GM13976 (cell line): ENCODE measurements around the gene RPA1.

Source experiments
- DNase-seq: peaks from one replicate; pipeline ENCODE4 v3.0.0; 2012; ENCODE audit warnings: low spot score
- in situ Hi-C: fragments of 300-500 bp; cut with MboI; formaldehyde crosslinking; loops from one replicate; pipeline ENCODE4 v1.12.0; 2022; ENCODE audit warnings: low sequenced_read_pairs, mixed read lengths, inconsistent platforms; ENCODE audit not compliant: unreplicated experiment
- TF ChIP-seq, protein P1 (sequence below): IDR thresholded peaks from 2 replicates; pipeline ENCODE4 v1.5.1; 2012; ENCODE audit warnings: borderline replicate concordance, mild to moderate bottlenecking; ENCODE audit not compliant: insufficient read depth; ENCODE audit errors: extremely low read depth, missing control alignments, control extremely low read depth

The RPA1 gene

DNA sequence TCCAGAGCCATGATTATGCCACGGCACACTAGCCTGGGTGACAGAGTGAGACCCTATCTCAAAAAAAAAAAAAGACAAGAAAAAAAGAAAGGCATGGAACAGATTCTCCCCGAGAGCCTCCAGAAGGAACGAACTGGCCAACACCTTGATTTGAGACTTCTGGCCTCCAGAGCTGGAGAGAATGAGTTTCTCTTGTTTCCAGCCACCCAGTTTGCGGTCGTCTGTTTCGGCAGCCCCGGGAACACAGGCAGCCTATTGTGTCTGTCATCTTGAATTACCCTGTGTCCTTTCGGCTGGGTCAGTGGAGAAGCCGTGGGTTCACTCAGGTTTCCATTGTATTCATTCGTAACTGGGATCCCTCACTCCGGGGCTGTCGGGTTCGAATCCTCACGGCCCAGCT, 83.9 kb downstream of the RPA1 start:
- in situ Hi-C loops = no loop called here
- TF ChIP-seq, protein P1, sequence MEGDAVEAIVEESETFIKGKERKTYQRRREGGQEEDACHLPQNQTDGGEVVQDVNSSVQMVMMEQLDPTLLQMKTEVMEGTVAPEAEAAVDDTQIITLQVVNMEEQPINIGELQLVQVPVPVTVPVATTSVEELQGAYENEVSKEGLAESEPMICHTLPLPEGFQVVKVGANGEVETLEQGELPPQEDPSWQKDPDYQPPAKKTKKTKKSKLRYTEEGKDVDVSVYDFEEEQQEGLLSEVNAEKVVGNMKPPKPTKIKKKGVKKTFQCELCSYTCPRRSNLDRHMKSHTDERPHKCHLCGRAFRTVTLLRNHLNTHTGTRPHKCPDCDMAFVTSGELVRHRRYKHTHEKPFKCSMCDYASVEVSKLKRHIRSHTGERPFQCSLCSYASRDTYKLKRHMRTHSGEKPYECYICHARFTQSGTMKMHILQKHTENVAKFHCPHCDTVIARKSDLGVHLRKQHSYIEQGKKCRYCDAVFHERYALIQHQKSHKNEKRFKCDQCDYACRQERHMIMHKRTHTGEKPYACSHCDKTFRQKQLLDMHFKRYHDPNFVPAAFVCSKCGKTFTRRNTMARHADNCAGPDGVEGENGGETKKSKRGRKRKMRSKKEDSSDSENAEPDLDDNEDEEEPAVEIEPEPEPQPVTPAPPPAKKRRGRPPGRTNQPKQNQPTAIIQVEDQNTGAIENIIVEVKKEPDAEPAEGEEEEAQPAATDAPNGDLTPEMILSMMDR = no peak

DNA sequence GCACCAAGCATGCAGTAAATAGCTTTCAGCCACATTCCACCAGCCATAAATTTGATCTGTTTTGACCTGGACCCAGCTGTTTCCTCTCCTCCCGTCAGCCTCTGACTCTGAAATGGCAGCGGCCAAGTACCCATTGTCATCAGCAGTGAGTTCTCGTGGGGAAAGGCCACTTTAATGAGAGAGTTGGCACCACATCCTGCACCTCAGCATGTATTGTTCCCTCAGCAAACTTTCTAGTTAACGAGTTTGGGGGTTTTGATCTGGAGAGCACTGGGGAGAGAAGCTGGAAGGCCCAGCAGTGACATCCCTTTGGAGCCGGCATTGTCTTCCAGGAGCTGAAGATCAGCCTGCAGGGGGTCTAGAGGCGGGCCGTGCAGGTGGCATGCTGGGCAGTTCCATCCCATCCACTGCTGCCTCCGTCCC, 84.9 kb downstream of the RPA1 start:
- DNase-seq = no peak
- in situ Hi-C loops = no loop called here
- TF ChIP-seq, protein P1 = no peak

More for the DNA sequence above, 83.9 kb downstream of the RPA1 start:
- DNase-seq = no peak

DNA sequence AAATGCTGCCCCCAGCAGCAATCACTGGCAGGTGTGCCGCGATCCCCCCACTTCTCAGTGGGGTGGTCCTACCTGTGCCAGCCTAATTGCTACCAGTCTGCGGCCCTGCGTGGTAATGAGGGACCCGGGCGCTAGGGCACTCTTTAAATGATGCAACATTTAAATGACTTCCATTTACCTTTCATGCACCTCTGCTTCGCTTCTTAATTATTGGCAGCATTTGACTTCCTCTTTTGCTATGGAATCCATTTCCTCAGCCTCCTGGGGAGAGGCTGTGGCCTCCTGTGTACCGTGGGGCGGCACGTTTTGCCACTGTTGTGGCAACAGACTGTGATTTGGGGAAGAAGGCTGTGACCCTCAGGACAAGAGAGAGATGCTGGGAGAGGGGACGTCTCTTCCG, 86.1 kb downstream of the RPA1 start:
- in situ Hi-C loops = no loop called here
- TF ChIP-seq, protein P1 = no peak
- no peak for DNase-seq

DNA sequence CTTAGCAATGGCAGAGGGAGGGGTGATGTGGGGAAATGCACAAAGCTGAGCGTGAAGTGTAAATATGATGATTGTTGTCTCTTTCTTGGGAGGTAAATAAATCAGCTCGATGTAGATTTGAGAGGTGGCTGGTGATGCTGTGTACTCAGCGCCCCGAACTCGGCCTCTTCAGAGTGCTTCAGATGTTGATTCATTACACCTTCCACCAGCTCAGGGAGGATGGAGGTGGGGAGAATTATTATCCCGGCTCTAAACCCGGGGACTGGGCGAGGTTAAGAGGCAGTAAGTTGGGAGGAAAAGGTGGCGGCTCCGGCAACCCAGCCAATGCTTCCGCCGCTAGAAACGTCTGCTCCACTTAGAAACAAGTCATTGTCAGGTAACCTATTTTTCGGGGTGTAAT, 86.5 kb downstream of the RPA1 start:
- DNase-seq = no peak
- TF ChIP-seq, protein P1 = no peak
- in situ Hi-C loops = no loop called here

DNA sequence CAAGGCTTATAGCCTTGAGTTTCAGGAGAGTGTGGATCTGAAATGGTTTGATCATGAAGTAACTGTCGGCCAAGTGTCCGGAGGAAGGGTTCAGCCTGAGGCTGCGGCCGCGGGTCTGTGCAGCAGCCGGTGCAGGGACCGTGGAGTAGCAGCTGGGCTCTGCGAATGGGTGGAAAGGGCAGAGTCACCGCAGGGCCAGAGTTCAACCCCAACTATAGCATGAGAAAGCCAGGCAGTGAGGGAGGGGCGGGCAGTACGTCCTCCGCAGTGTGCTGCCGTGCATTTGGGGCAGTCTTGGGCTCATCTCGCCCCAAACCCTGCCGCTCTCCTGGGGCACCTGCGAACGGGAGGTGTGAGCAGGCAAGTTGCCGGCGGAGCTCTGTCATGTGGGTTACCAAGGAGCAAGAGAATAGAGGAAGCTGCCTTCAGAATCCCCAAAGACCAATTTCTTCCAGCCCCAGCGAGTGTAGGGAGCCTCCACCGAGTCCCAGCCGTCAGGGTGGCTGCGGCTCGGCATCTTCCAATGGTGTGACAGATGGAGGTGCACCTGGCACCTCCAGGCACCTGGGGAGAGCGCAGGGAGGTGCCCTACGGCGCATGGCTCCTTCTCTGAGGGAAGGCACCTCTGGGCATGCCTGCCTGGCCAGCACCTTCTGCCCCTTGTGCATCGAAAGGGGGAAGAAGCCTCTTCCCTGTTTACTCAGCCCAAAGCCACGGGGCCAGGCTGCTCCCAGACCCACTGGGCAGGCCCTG, 87.3 kb downstream of the RPA1 start:
- TF ChIP-seq, protein P1 = no peak
- in situ Hi-C loops = no loop called here

DNA sequence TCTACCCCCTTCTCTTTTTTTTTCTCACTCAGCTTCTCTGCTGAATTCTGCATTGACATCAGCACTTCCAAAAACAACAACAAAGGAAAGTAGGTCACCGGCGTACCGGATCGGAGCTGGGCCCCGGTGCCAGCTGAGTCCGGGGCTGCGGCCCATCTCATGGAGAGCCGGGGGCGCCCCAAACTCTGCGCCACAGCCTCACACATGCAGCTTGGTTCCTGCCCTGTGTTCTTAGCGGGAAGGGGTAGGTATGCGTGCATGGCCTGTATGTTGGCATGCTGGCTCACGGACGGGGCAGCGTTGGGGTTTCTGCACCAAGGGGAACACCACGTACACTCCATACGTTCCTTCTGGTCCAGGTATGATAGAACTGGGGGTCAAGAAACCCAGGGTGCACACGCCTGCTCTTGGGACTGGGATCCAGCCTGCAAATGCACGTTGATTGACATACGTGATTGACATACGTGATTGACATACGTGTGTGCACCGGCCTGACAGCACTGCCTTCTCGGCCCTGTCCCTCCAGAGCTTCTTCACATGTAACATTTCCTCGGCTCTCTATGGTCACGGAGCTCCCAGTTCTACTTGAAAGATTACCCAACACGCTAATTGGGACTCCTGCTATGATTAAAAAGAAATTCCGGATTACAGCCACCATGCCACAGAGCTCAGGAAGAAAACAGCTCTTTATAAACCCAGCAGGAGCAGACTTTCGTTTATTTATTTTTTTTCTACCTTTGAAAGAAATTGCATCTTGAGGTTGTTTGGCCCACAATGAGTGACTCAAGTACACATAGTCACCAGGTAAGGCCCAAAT, 88.7 kb downstream of the RPA1 start:
- in situ Hi-C loops = no loop called here
- DNase-seq = no peak
- TF ChIP-seq, protein P1 = no peak

More for the DNA sequence above, 87.3 kb downstream of the RPA1 start:
- no peak for DNase-seq
